Measurements from ENCODE around the gene MCTP1. TPM values are rescaled to one million over a fixed set of nuclear protein-coding genes. Genes with fewer than 3 reads are reported as not detected.

Gene MCTP1
- total and polyA plus RNA-seq, 10 of the 15 experiments (the other 5 are each of a cell fraction or from before 2014, with no cell fraction given), result 12.6 to 45.9 (median 18.8) TPM

DNA sequence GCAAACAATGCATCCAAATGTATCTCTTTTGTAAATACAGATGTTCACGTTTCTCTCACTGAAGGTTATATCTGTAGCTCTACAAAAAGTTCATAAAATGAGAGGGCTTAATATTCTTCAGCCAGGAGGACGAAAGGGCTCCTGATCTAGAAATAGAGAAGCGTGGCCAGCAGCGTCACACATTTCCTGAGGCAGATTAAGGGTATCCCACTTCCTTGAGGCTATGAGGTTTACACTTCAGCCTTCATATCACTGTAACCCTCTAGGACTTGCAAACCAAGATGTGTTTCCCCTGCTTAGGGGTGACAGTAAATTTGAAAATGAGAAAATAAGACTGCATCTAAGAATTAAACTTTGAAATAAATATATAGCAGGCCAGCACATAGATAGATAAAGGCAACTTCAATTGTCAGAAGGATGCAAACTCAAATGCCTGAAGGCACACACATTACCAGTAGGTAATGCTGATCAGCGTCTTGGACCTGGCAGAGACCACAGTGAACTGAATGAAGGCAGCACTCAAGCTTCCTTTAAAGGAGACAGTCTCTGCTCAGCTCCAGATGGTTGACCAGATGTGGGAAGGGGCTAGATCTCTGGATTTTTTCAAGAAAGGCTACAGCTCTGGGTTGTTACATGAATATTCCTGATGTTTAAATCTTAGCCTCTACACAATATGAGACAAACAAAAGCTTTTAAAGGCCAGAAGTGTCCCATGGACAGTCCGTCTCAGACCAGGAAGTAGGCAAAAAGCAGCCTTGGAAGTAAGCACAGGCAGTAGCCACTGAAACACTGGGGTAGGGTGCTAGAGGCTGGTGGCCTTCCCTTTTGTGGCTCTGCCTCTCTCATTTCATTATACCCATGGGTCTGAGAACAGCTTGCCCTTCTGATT is 197.7 kb downstream of the MCTP1 start (continued):
- TF ChIP-seq, protein P1, sequence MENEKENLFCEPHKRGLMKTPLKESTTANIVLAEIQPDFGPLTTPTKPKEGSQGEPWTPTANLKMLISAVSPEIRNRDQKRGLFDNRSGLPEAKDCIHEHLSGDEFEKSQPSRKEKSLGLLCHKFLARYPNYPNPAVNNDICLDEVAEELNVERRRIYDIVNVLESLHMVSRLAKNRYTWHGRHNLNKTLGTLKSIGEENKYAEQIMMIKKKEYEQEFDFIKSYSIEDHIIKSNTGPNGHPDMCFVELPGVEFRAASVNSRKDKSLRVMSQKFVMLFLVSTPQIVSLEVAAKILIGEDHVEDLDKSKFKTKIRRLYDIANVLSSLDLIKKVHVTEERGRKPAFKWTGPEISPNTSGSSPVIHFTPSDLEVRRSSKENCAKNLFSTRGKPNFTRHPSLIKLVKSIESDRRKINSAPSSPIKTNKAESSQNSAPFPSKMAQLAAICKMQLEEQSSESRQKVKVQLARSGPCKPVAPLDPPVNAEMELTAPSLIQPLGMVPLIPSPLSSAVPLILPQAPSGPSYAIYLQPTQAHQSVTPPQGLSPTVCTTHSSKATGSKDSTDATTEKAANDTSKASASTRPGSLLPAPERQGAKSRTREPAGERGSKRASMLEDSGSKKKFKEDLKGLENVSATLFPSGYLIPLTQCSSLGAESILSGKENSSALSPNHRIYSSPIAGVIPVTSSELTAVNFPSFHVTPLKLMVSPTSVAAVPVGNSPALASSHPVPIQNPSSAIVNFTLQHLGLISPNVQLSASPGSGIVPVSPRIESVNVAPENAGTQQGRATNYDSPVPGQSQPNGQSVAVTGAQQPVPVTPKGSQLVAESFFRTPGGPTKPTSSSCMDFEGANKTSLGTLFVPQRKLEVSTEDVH (IDR thresholded peaks at IDR 0.05; ENCODE audit: low read depth, partially characterized antibody), result no peak
- TF ChIP-seq PKNOX1 (IDR thresholded peaks at IDR 0.05) (no peak), MTA2 (IDR thresholded peaks at IDR 0.05; ENCODE audit: low read depth) (peak; percentile 33; the same call in 1 of the 2 replicates), FOS (IDR thresholded peaks at IDR 0.05; ENCODE audit: borderline replicate concordance, extremely low read depth, insufficient read length) (no peak), WRNIP1 (IDR thresholded peaks at IDR 0.05; ENCODE audit: borderline replicate concordance, low read depth, low read length) (no peak), SUPT20H (IDR thresholded peaks at IDR 0.05; ENCODE audit: borderline replicate concordance, control insufficient read depth, low read depth, low read length) (no peak), NR2F1 (conservative IDR thresholded peaks at IDR 0.05) (no peak), ESRRA (IDR thresholded peaks at IDR 0.05; ENCODE audit: low read length) (no peak), CHD4 (IDR thresholded peaks at IDR 0.05) (no peak), ZNF207 (IDR thresholded peaks at IDR 0.05; ENCODE audit: borderline replicate concordance) (0 out of 2 replicates have a peak, but pooled peaks have one; percentile 37), ETV6 (conservative IDR thresholded peaks at IDR 0.05 in 1 of 2, IDR thresholded peaks at IDR 0.05 in 1 of 2; ENCODE audit: borderline replicate concordance in 1 of 2, low read depth in 1 of 2) (no peak), SIN3A (IDR thresholded peaks at IDR 0.05; ENCODE audit: low read depth, low read length) (0 out of 2 replicates have a peak, but pooled peaks have one; percentile 44), GATAD2B (conservative IDR thresholded peaks at IDR 0.05; ENCODE audit: low read depth) (no peak), ZNF24 (IDR thresholded peaks at IDR 0.05) (no peak), ASH2L (IDR thresholded peaks at IDR 0.05; ENCODE audit: borderline replicate concordance, low read depth) (no peak)
- TF ChIP-seq, protein P2, sequence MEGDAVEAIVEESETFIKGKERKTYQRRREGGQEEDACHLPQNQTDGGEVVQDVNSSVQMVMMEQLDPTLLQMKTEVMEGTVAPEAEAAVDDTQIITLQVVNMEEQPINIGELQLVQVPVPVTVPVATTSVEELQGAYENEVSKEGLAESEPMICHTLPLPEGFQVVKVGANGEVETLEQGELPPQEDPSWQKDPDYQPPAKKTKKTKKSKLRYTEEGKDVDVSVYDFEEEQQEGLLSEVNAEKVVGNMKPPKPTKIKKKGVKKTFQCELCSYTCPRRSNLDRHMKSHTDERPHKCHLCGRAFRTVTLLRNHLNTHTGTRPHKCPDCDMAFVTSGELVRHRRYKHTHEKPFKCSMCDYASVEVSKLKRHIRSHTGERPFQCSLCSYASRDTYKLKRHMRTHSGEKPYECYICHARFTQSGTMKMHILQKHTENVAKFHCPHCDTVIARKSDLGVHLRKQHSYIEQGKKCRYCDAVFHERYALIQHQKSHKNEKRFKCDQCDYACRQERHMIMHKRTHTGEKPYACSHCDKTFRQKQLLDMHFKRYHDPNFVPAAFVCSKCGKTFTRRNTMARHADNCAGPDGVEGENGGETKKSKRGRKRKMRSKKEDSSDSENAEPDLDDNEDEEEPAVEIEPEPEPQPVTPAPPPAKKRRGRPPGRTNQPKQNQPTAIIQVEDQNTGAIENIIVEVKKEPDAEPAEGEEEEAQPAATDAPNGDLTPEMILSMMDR (IDR thresholded peaks at IDR 0.05 in 2 of 3, conservative IDR thresholded peaks at IDR 0.05 in 1 of 3; ENCODE audit: control insufficient read depth in 2 of 3, extremely low read depth in 1 of 3, insufficient read depth in 1 of 3, low read depth in 3 of 3, low read length in 3 of 3), result no peak
- TF ChIP-seq, protein P3, sequence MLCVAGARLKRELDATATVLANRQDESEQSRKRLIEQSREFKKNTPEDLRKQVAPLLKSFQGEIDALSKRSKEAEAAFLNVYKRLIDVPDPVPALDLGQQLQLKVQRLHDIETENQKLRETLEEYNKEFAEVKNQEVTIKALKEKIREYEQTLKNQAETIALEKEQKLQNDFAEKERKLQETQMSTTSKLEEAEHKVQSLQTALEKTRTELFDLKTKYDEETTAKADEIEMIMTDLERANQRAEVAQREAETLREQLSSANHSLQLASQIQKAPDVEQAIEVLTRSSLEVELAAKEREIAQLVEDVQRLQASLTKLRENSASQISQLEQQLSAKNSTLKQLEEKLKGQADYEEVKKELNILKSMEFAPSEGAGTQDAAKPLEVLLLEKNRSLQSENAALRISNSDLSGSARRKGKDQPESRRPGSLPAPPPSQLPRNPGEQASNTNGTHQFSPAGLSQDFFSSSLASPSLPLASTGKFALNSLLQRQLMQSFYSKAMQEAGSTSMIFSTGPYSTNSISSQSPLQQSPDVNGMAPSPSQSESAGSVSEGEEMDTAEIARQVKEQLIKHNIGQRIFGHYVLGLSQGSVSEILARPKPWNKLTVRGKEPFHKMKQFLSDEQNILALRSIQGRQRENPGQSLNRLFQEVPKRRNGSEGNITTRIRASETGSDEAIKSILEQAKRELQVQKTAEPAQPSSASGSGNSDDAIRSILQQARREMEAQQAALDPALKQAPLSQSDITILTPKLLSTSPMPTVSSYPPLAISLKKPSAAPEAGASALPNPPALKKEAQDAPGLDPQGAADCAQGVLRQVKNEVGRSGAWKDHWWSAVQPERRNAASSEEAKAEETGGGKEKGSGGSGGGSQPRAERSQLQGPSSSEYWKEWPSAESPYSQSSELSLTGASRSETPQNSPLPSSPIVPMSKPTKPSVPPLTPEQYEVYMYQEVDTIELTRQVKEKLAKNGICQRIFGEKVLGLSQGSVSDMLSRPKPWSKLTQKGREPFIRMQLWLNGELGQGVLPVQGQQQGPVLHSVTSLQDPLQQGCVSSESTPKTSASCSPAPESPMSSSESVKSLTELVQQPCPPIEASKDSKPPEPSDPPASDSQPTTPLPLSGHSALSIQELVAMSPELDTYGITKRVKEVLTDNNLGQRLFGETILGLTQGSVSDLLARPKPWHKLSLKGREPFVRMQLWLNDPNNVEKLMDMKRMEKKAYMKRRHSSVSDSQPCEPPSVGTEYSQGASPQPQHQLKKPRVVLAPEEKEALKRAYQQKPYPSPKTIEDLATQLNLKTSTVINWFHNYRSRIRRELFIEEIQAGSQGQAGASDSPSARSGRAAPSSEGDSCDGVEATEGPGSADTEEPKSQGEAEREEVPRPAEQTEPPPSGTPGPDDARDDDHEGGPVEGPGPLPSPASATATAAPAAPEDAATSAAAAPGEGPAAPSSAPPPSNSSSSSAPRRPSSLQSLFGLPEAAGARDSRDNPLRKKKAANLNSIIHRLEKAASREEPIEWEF (IDR thresholded peaks at IDR 0.05; ENCODE audit: insufficient replicate concordance, low read depth, low read length), result no peak

Measured in GM12878 (cell line).